Inflammatory macrophage (primary cell): ENCODE data around the gene RPS21.
A peak's percentile ranks its signal among the peaks of the same experiment; 100 is the strongest.

Experiments
- DNase-seq, 2 donors: peaks; one replicate each; pipeline ENCODE4 v3.0.0-alpha.2; 2020 to 2022

RPS21 gene

GRCh38 chr20:62398120-62398821, 11.4 kb downstream of the RPS21 start:
- no peak for DNase-seq

GRCh38 chr20:62400021-62400420, 13.1 kb downstream of the RPS21 start:
- DNase-seq, result no peak

GRCh38 chr20:62400541-62400940, 13.6 kb downstream of the RPS21 start:
- no peak for DNase-seq

GRCh38 chr20:62401331-62401779, 14.5 kb downstream of the RPS21 start:
- DNase-seq, result no peak

- no peak for DNase-seq
These were observed 15.7 kb downstream of the RPS21 start for GRCh38 chr20:62402456-62403150.

- DNase-seq, result no peak
These were observed 16.4 kb downstream of the RPS21 start for GRCh38 chr20:62403331-62403730.

GRCh38 chr20:62404112-62404665, 17.3 kb downstream of the RPS21 start:
- DNase-seq, result no peak

- DNase-seq, result no peak
These were observed 17.8 kb downstream of the RPS21 start for GRCh38 chr20:62404761-62405107.

GRCh38 chr20:62405108-62405980, 18.4 kb downstream of the RPS21 start:
- DNase-seq, result peak; percentile 9 to 21

- DNase-seq, result no peak
These were observed 19.1 kb downstream of the RPS21 start for GRCh38 chr20:62405981-62406513.

- DNase-seq, result no peak
These were observed 19.8 kb downstream of the RPS21 start for GRCh38 chr20:62406635-62407176.

GRCh38 chr20:62407221-62407992, 20.5 kb downstream of the RPS21 start, which contains the start of gene CABLES2:
Gene CABLES2 (minus strand): TSS chr20:62407285. CDS start chr20:62407276, 9 bp downstream.
- peak; percentile 91 to 95 for DNase-seq

GRCh38 chr20:62408055-62408454, 21.2 kb downstream of the RPS21 start:
- DNase-seq, result no peak

GRCh38 chr20:62408640-62409039, 21.7 kb downstream of the RPS21 start:
- no peak for DNase-seq

GRCh38 chr20:62409086-62409853, 22.4 kb downstream of the RPS21 start:
- no peak for DNase-seq

GRCh38 chr20:62409931-62410745, 23.2 kb downstream of the RPS21 start:
- peak in 1 of 2 donors; percentile 18 for DNase-seq

- no peak for DNase-seq
These were observed 24.0 kb downstream of the RPS21 start for GRCh38 chr20:62410746-62411478.

GRCh38 chr20:62411479-62412193, 24.7 kb downstream of the RPS21 start:
- DNase-seq, result no peak
